ENCODE data around the gene HSD17B1.

Gene HSD17B1

DNA sequence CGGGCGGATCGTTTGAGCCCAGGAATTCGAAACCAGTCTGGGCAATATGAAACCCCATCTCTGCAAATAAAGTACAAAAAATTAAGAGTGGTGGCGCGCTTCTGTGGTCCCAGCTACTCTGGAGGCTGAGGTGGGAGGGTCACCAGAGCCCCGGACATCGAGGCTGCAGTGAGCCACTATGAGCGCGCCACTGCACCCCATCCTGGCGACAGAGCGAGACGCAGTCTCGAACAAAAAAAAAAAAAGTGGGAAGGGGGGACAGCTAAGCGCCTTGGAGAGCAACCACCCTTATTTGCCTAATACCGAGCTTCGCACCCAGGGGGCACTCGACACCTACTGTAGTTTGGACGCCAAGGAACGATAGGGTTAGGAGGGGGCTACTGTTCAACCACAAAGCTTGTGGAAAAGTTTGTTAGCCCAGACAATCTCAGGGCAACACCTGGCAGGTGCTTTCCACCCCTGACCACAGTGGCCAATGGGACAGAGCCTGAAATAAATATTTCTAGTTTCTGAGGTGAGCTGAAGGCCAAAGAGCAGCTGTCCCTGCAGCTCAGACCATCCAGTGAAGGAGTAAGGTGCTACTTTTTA lies 25.7 kb downstream of the HSD17B1 start:
- in situ Hi-C loops (cut with HindIII; ENCODE audit: low pct_ligation_motif_present, low pct_unique_long_range_greater_than_20kb, low sequenced_read_pairs), result no loop called here
- DNase-seq, result peak; percentile 78

DNA sequence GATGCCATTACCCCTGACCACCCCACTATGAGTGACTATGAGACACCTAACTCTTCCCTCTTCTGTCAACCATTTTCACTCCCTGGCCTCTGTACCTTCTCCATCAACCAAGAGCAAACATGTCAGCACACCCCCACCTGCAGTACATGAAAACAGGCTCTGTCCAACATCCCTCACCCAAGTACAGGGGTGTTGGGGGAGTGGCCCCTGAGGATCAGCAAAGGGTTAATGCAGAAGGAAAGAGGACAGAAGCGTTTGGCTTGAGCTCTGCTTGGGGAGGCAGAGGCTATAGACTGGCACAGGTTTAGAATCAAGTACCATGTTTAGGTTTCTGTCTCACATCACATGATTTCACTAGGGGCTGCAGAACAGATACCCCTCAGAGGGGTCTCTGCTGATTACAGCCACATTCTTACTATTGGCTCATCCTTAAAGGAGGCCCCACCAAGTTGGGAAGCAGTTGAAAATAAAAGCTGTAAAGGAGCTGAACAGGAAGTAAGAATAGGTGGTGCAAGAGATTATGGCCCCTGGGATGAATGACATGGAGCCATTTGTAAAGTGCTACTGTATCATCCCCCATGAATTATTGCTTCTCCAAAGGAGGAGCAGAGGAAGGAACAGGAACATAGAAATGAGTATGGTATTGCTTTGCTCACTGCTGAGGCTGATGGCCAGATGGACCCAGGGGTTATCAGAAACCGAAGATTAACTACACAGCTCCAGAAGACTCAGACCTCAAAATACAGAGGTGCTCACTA lies 27.2 kb downstream of the HSD17B1 start:
- in situ Hi-C loops (cut with HindIII; ENCODE audit: low pct_ligation_motif_present, low pct_unique_long_range_greater_than_20kb, low sequenced_read_pairs), result no loop called here
- DNase-seq, result no peak

DNA sequence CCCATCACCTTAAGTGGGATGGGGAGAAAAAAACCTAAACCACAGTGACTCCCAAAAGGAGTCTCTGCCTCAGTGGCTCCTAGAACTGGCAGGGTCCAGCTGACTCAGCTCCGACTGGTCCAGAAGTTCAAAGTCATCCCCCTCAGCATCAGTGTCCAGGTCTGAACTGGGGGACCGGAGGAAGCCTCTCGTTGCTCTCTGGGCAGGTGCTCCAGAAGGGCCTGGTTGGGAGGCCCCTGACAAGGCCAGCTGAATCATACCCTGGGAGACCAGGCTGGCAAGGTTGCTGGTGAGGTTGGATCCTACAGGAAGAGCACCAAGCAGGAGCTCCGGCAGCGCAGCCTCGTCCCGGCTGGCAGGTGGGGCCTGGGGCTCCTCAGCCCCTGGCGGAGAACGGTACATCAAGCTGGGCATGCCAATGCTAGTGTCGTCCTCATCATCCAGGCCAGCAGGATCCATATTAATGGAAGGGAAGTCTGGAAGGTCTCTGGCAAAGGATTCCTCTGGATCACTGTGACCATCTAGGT lies 29.1 kb downstream of the HSD17B1 start:
- in situ Hi-C loops (cut with HindIII; ENCODE audit: low pct_ligation_motif_present, low pct_unique_long_range_greater_than_20kb, low sequenced_read_pairs), result no loop called here
- no peak for DNase-seq

DNA sequence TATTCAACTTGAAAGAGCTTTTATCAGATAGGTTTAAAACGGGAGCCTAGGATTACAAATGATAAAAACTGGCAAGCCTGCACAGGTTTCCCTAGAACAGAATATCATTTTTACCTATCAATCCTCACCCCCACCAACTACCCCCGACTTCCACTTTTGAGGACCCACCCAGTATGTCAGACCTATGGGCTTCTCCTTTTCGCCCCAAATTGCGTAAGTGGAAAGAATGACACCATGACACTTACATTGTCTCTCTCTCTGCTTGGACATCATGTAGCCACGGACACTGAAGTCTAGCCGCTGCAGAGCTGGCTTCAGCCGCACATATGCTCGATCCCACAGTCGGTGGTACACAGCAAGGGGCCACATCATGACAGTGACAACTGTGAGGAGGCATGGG lies 32.2 kb downstream of the HSD17B1 start:
- in situ Hi-C loops (cut with HindIII; ENCODE audit: low pct_ligation_motif_present, low pct_unique_long_range_greater_than_20kb, low sequenced_read_pairs), result no loop called here
- no peak for DNase-seq

DNA sequence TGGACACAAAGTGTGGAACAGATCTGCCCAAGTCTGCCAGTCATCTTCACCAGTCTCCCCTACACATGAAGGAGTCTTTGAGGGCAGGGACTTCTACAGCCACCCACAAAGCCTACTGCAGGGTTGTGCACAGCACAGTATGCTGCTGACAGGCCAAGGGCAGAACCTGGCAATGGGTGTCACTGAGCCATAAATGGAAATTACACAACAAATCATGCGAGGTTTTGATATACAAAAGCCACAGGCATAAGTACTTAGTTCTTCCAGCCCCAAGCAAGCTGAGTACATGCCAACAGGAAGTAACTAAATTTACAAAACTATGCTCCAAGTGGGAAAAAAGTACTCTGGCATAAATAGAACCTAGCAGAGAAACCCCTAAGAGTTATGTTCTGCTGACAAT lies 32.6 kb downstream of the HSD17B1 start:
- in situ Hi-C loops (cut with HindIII; ENCODE audit: low pct_ligation_motif_present, low pct_unique_long_range_greater_than_20kb, low sequenced_read_pairs), result no loop called here

DNA sequence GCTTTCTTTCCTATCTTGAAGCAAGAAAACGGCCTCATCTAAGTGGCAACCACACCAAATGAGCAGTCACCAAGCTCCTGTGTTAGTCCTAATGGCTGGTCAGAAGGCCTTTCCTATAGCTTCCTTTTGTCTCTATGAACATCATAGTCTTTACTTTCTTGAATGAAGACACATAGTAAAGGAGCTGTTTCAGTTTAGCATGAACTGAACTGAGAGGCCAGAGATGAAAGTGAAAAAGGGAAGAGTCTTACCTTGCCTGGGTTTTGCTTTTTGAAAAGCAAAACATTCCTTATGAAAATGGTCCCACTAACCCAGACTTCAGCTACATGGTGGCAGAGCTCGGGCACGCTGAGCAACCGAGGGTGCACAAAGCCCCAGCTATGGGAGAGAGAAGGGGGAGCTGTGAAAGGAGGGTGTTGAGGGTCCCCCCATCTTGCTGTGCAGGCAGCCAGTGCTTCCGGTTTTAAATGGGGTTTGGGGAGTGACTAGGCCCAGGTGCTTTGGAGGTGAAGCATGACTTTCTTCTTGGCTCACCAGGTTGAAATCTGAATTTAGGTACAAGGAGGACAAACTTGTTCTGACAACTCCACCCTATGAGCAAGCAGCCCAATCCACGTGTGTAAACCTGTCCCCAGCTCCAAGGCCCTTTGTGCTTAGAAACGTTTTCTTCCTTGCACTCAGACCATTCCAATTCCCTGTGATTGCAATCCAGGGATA lies 33.9 kb downstream of the HSD17B1 start:
- DNase-seq, result no peak
- in situ Hi-C loops (cut with HindIII; ENCODE audit: low pct_ligation_motif_present, low pct_unique_long_range_greater_than_20kb, low sequenced_read_pairs), result no loop called here

More for the DNA sequence above, 32.6 kb downstream of the HSD17B1 start:
- no peak for DNase-seq

DNA sequence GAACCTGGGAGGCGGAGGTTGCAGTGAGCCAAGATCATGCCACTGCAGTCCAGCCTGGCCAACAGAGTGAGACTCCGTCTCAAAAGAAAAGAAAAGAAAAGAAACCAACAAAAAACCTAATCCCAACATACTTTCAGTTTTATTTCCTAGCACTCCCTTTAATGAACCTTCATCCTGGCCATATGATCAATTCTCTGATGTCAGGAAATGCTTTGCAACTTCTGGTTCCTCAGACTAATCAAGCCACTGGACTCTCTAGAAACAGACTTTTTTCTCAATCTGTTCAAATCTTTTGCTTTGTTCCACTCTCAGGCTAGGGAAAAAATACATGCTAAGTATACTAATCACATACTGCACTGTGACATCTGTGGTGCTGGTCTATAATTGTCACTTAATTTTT lies 38.2 kb downstream of the HSD17B1 start:
- DNase-seq, result no peak
- in situ Hi-C loops (cut with HindIII; ENCODE audit: low pct_ligation_motif_present, low pct_unique_long_range_greater_than_20kb, low sequenced_read_pairs), result no loop called here

DNA sequence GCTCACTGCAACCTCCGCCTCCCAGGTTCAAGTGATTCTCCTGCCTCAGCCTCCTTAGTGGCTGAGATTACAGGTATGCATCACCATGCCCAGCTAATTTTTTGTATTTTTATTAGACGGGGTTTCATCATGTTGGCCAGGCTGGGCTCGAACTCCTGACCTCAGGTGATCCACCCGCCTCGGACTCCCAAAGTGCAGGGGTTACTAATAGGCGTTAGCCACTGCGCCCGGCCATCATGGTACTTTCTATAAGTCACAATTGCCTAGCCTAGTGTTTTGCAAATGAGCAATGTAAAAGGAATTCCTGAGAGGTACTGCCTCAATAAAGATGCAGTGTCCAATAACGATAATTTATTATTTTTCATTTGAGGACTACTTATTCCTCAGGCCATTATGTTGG lies 38.7 kb downstream of the HSD17B1 start:
- no peak for DNase-seq

DNA sequence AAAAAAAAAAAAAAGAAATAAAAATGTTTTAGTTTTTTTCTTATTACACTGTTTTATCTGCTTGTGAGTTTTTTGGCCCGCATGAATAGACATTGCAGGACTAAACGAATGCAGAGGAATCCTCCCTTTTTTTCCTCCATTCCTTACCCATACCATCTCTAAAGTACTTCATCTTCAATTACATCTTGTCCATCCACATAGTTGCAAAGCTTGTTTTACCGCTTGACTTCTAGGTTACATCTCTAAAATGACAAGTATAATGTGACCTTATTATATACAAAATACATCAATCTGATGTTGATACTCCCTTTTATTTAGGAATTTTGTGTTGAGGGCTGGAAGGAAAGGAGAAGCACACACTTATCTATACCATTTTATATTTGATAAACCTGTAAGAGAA lies 43.7 kb downstream of the HSD17B1 start:
- in situ Hi-C loops (cut with HindIII; ENCODE audit: low pct_ligation_motif_present, low pct_unique_long_range_greater_than_20kb, low sequenced_read_pairs), result no loop called here
- DNase-seq, result no peak

More for the DNA sequence above, 38.7 kb downstream of the HSD17B1 start:
- in situ Hi-C loops (cut with HindIII; ENCODE audit: low pct_ligation_motif_present, low pct_unique_long_range_greater_than_20kb, low sequenced_read_pairs), result no loop called here

DNA sequence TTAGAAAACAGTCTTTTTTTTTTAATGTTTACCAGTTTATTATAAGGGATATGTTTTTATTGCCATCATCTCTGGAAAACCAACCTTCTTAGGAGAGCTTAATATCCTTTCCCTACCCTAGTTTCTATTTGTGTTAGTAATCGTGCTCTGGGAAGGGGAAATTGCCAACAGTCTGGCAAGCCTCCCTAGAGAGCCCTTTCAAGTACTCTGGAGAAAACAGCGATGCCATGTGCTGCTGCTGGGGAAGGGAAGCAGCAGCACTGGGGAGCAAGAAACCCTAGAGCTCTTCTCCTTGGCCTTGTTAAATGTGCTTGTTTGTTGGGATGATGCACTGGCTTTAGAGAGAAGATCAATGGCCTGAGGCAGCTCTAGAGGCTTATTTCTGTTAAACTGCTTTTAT lies 46.2 kb downstream of the HSD17B1 start:
- DNase-seq, result no peak
- in situ Hi-C loops (cut with HindIII; ENCODE audit: low pct_ligation_motif_present, low pct_unique_long_range_greater_than_20kb, low sequenced_read_pairs), result no loop called here

DNA sequence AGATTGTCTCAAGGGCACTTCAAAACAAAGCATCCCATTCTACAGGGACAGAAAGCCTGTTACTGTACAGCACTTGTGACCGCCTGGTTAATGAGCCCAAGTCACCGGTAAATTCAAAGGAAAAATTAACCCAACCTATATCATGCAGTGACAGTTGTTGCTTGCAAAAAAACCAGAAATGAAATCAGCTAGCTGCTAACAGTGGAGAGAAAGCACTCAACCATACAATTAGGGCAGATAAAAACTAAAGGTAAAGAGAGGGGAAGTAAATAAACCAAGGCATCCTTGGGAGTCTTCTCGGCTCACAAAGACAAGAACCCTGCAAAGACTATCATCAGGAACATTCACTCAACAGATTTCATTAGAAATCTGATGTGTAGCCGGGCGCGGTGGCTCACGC lies 50.6 kb downstream of the HSD17B1 start:
- no peak for DNase-seq
- in situ Hi-C loops (cut with HindIII; ENCODE audit: low pct_ligation_motif_present, low pct_unique_long_range_greater_than_20kb, low sequenced_read_pairs), result no loop called here
